ENCODE data around the gene ABCA2.

Gene ABCA2

GRCh38 chr9:137013571-137013940, 14.5 kb downstream of the ABCA2 start:
- no peaks in the 10 kb centered on the region for H3K9me2 ChIP-seq (replicated peaks; ENCODE audit: low read depth, low read length)
- H3K79me2 ChIP-seq (ENCODE audit: insufficient read depth, low read length), result no peaks in the 10 kb centered on the region
- H3K36me3 ChIP-seq (ENCODE audit: insufficient read depth, low read length), result no peaks in the 10 kb centered on the region; the same call in 1 of the 2 replicates
- no peaks in the 10 kb centered on the region for H3K9me3 ChIP-seq (ENCODE audit: insufficient read depth, low read depth, low read length)
- no peaks in the 10 kb centered on the region for H4K20me1 ChIP-seq (ENCODE audit: insufficient read depth, low read length, poor library complexity, severe bottlenecking)
- H3F3A ChIP-seq (ENCODE audit: low read depth), result no peaks in the 10 kb centered on the region
- no peak overlapping the region for H3K9ac ChIP-seq (ENCODE audit: low read depth, low read length, poor library complexity, severe bottlenecking)
- no peaks in the 10 kb centered on the region for H3K4me1 ChIP-seq (ENCODE audit: insufficient read depth, low read length, poor library complexity, severe bottlenecking)
- TF ChIP-seq CTCF (conservative IDR thresholded peaks at IDR 0.05; ENCODE audit: low read length) (no peak), EZH2phosphoT487 (IDR thresholded peaks at IDR 0.05; ENCODE audit: borderline replicate concordance) (no peak)
- H3K4me3 ChIP-seq (ENCODE audit: low read length, poor library complexity, severe bottlenecking), result no peak overlapping the region
- H3K27me3 ChIP-seq (ENCODE audit: insufficient read depth, low read length, poor library complexity, severe bottlenecking), result no peaks in the 10 kb centered on the region
- no peak overlapping the region for H3K4me2 ChIP-seq (ENCODE audit: low read depth, low read length, poor library complexity, severe bottlenecking)
- no peak overlapping the region for H2AFZ ChIP-seq (ENCODE audit: low read length)

GRCh38 chr9:137012694-137013570, 15.1 kb downstream of the ABCA2 start:
- H3K4me2 ChIP-seq (ENCODE audit: low read depth, low read length, poor library complexity, severe bottlenecking), result no peak overlapping the region
- no peak overlapping the region for H3K4me3 ChIP-seq (ENCODE audit: low read length, poor library complexity, severe bottlenecking)
- no peak overlapping the region for H2AFZ ChIP-seq (ENCODE audit: low read length)
- H3K36me3 ChIP-seq (ENCODE audit: insufficient read depth, low read length), result no peaks in the 10 kb centered on the region; the same call in 1 of the 2 replicates
- H3K4me1 ChIP-seq (ENCODE audit: insufficient read depth, low read length, poor library complexity, severe bottlenecking), result no peaks in the 10 kb centered on the region
- H3K9ac ChIP-seq (ENCODE audit: low read depth, low read length, poor library complexity, severe bottlenecking), result no peak overlapping the region
- no peaks in the 10 kb centered on the region for H3F3A ChIP-seq (ENCODE audit: low read depth)
- TF ChIP-seq CTCF (conservative IDR thresholded peaks at IDR 0.05; ENCODE audit: low read length) (no peak), EZH2phosphoT487 (IDR thresholded peaks at IDR 0.05; ENCODE audit: borderline replicate concordance) (no peak)
- H3K9me2 ChIP-seq (replicated peaks; ENCODE audit: low read depth, low read length), result no peaks in the 10 kb centered on the region
- H3K27me3 ChIP-seq (ENCODE audit: insufficient read depth, low read length, poor library complexity, severe bottlenecking), result no peaks in the 10 kb centered on the region
- no peaks in the 10 kb centered on the region for H3K79me2 ChIP-seq (ENCODE audit: insufficient read depth, low read length)
- no peaks in the 10 kb centered on the region for H4K20me1 ChIP-seq (ENCODE audit: insufficient read depth, low read length, poor library complexity, severe bottlenecking)
- H3K9me3 ChIP-seq (ENCODE audit: insufficient read depth, low read depth, low read length), result no peaks in the 10 kb centered on the region

GRCh38 chr9:137011907-137012675, 15.9 kb downstream of the ABCA2 start:
- Histone ChIP-seq H3K4me2 (ENCODE audit: low read depth, low read length, poor library complexity, severe bottlenecking) (no peak overlapping the region), H2AFZ (ENCODE audit: low read length) (no peak overlapping the region), H3K9ac (ENCODE audit: low read depth, low read length, poor library complexity, severe bottlenecking) (no peak overlapping the region), H3K9me3 (ENCODE audit: insufficient read depth, low read depth, low read length) (no peaks in the 10 kb centered on the region), H3K79me2 (ENCODE audit: insufficient read depth, low read length) (no peaks in the 10 kb centered on the region), H3K36me3 (ENCODE audit: insufficient read depth, low read length) (no peaks in the 10 kb centered on the region; the same call in 1 of the 2 replicates), H3K9me2 (replicated peaks; ENCODE audit: low read depth, low read length) (no peaks in the 10 kb centered on the region), H3K4me1 (ENCODE audit: insufficient read depth, low read length, poor library complexity, severe bottlenecking) (no peaks in the 10 kb centered on the region), H3F3A (ENCODE audit: low read depth) (no peaks in the 10 kb centered on the region), H3K4me3 (ENCODE audit: low read length, poor library complexity, severe bottlenecking) (no peak overlapping the region), H4K20me1 (ENCODE audit: insufficient read depth, low read length, poor library complexity, severe bottlenecking) (no peaks in the 10 kb centered on the region), H3K27me3 (ENCODE audit: insufficient read depth, low read length, poor library complexity, severe bottlenecking) (no peaks in the 10 kb centered on the region)
- TF ChIP-seq CTCF (conservative IDR thresholded peaks at IDR 0.05; ENCODE audit: low read length) (no peak), EZH2phosphoT487 (IDR thresholded peaks at IDR 0.05; ENCODE audit: borderline replicate concordance) (no peak)
